DMS 273 (cell line): ENCODE measurements around the gene PEX11G.

Experiments used
- DNase-seq: peaks from one replicate; lab custom pipeline; 2025; ENCODE audit not compliant: unreplicated experiment; lab: John Stamatoyannopoulos, UW

The PEX11G gene

GRCh38 chr19:7522072-7522922, 33.5 kb upstream of the PEX11G start, which contains the start of gene MCOLN1:
Gene MCOLN1 (plus strand): TSS chr19:7522624. CDS start chr19:7522751, 127 bp downstream.
- peak; percentile 99 for DNase-seq

- no peak for DNase-seq
Measured at GRCh38 chr19:7521551-7522071, 32.8 kb upstream of the PEX11G start.

- DNase-seq, result no peak
Measured at GRCh38 chr19:7520131-7521051, 31.6 kb upstream of the PEX11G start.

- DNase-seq, result no peak
Measured at GRCh38 chr19:7519361-7520130, 30.7 kb upstream of the PEX11G start.

DNA sequence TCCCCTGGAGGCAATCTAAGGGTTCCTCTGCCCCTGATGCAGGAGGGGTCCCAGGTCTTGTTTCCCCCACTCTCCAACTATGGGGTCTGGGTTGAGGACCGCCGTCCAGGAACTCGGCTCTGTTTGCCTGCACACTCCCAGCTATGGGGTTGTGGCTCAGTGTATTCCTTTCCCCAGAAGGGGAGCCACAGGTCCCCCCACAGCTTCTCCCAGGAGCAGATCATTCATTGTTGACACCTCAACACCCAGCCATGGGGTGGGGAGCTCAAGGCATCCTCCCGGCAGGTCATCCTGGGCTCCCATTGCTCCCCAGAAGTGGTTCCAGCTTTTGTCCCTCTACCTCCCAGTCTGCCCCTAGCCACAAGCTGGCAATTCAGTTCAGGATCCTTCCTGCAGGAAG, 28.0 kb upstream of the PEX11G start:
- no peak for DNase-seq

GRCh38 chr19:7516333-7516732, 27.5 kb upstream of the PEX11G start:
- peak; percentile 36 for DNase-seq

- DNase-seq, result peak; percentile 88
Measured at GRCh38 chr19:7515645-7516151, 26.9 kb upstream of the PEX11G start, which contains the start of gene ZNF358. Gene ZNF358 (plus strand): TSS chr19:7516103. CDS start chr19:7519243, 3,140 bp downstream.

GRCh38 chr19:7515110-7515644, 26.3 kb upstream of the PEX11G start:
- peak; percentile 33 for DNase-seq

GRCh38 chr19:7513809-7514642, 25.2 kb upstream of the PEX11G start:
- DNase-seq, result no peak

DNA sequence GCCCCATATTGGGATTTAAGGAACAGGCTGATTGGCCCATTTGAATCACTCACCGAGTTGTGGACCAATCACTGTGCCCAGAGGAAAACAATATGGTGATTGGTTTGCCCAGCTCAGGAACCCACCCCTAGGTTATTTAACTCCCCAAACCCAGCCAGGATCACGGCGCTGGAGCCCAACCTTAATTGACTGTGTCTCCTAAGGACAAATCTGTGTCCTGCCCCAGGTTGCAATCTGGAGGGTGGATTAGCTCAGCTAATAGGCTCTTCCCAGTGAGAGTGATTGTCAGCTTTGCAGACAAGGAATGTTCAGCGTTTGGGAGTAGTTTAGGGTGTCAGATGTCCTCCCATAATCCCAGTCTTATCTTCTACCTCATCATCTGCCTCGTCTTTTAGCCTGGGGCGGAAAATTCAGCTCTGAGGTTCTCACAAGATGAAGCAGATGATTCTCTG, 23.6 kb upstream of the PEX11G start:
- DNase-seq, result peak; percentile 71

- DNase-seq, result no peak
Measured at GRCh38 chr19:7509625-7510024, 20.8 kb upstream of the PEX11G start.

DNA sequence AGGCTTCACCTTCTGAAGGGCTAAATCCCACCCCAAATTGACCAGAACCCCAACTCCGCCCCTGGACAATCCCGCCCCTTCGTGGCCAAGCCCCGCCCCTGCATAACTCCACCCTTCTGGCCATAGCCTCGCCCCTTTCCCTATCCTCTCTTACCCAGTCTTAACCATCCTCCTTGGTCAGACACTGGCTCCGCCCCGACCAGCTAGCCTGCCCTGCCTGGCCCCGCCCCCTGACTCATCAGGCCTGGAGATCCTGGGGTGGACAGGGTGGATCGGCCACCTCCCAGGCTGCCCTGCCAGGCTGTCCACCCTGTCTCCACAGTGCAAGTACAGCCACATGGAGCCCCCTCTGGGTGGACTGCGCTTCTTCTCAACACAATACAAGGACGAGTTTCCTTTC, 19.0 kb upstream of the PEX11G start:
- DNase-seq, result peak; percentile 62

DNA sequence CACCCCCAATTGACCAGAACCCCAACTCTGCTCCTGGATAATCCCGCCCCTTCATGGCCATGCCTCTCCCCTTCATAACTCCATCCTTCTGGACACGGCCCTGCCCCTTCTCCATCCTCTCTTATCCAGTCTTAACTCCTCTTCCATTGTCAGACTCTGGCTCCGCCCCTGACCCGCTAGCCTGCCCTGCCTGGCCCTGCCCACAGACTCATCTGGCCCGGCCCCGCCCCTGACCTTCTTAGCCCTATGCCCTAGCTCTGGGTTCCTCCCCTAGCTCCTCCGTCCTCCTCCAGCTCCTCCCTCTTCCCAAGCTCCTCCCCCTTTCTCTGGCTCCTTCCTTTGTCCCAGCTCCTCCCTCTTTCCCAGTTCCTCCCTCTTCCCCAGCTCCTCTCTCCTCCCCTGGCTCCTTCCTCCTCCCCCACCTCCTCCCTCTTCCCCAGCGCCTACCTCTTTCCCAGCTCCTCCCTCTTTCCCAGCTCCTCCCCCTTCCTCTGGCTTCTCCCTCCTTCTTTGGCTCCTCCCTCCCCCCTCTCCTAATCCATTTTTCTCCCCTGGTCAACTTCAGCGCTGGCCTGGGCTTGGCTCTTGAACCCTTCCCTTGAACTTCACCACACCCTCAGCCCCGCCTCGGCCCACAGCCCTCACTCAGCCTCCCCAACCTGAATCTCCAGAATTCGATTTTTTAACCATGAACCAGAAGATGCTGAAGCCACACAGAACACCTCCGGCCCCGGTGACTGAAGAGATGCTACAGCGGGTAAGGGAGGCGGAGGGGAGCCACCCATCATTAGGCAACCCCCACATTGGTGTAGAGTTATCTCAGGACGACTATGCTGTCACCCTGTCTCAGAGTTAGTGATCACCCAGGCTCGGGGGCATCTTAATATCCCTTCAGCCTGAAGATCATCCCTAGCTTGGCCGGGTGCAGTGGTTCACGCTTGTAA, 17.8 kb upstream of the PEX11G start:
- peak; percentile 86 for DNase-seq

GRCh38 chr19:7505682-7506384, 17.0 kb upstream of the PEX11G start:
- peak; percentile 82 for DNase-seq

- DNase-seq, result no peak
Measured at GRCh38 chr19:7505288-7505681, 16.4 kb upstream of the PEX11G start.

DNA sequence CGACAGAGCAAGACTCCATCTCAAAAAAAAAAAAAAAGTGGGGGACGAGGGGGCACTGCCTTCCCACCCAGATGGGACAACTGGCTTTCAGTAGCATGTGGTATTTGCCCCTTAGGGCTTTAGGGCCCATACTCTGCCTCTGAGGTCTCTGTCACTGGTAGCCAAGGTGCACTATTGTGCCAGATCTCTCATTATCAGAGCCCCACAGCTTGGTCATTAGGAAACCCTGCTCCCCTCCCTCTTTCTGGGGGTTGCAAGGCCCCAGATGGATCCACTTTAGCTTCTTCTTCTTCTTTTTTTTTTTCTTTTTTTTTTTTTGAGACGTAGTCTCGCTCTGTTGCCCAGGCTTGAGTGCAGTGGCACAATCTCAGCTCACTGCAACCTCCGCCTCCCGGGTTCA, 15.8 kb upstream of the PEX11G start:
- DNase-seq, result no peak

- no peak for DNase-seq
Measured at GRCh38 chr19:7502552-7502951, 13.7 kb upstream of the PEX11G start.
